ENCODE results near the gene RBM47. TPM values are rescaled to one million over a fixed set of nuclear protein-coding genes. Genes with fewer than 3 reads are reported as not detected.

The RBM47 gene
- total and polyA plus RNA-seq, 2 experiments from 2014 or later, result 35.6 to 139 TPM

- Histone ChIP-seq H3K27ac (ENCODE audit: low read depth) (no peak overlapping the region), H2AFZ (no peak overlapping the region), H3K4me3 (no peak overlapping the region), H4K20me1 (replicated peaks; ENCODE audit: insufficient read depth) (peaks cover 31% of the 10 kb centered on the region), H3K79me2 (replicated peaks; ENCODE audit: insufficient read depth) (peaks cover 99% of the 10 kb centered on the region), H3K9me2 (ENCODE audit: insufficient read depth) (no peaks in the 10 kb centered on the region), H3K4me1 (ENCODE audit: insufficient read depth) (peaks cover 4% of the 10 kb centered on the region; the same call in 1 of the 2 replicates), H3K4me2 (no peak overlapping the region), H3K36me3 (ENCODE audit: insufficient read depth) (peaks cover 15% of the 10 kb centered on the region), H3K27me3 (ENCODE audit: insufficient read depth) (no peaks in the 10 kb centered on the region), H3F3A (replicated peaks; ENCODE audit: low read depth) (0 out of 2 replicates have a peak, but pooled peaks cover 8% of the 10 kb centered on the region)
- ATAC-seq, result no peak
- H3K9me3 Mint-ChIP-seq, result peaks cover 20% of the 10 kb centered on the region
- H3K27me3 Mint-ChIP-seq (ENCODE audit: insufficient read depth, low read depth, poor library complexity), result peaks cover 8% of the 10 kb centered on the region
- no peak overlapping the region for H3K4me3 Mint-ChIP-seq
- peaks cover 23% of the 10 kb centered on the region for H3K4me1 Mint-ChIP-seq
- H3K36me3 Mint-ChIP-seq (ENCODE audit: low read depth), result peaks cover 53% of the 10 kb centered on the region
- TF ChIP-seq CREB1 (CRISPR knock-in tag; IDR thresholded peaks at IDR 0.05; ENCODE audit: low read depth) (no peak), ZNF114 (CRISPR knock-in tag; IDR thresholded peaks at IDR 0.05) (no peak), CTCF (conservative IDR thresholded peaks at IDR 0.05; ENCODE audit: low read depth in 2 of 2) (no peak), NANOG (IDR thresholded peaks at IDR 0.05; ENCODE audit: borderline replicate concordance) (no peak), EZH2phosphoT487 (IDR thresholded peaks at IDR 0.05; ENCODE audit: unreplicated experiment) (no peak), ZNF331 (CRISPR knock-in tag; IDR thresholded peaks at IDR 0.05; ENCODE audit: low read depth) (no peak), ZNF462 (CRISPR knock-in tag; IDR thresholded peaks at IDR 0.05) (no peak), REST (IDR thresholded peaks at IDR 0.05; ENCODE audit: unreplicated experiment) (no peak), JUNB (IDR thresholded peaks at IDR 0.05; ENCODE audit: unreplicated experiment) (no peak), ETS1 (IDR thresholded peaks at IDR 0.05) (no peak), EZH2 (IDR thresholded peaks at IDR 0.05; ENCODE audit: low read depth, unreplicated experiment) (no peak), STAT1 (IDR thresholded peaks at IDR 0.05; ENCODE audit: unreplicated experiment) (no peak), POLR2AphosphoS5 (IDR thresholded peaks at IDR 0.05; ENCODE audit: low read depth) (no peak)
- no peak overlapping the region for H3K27ac Mint-ChIP-seq
- DNase-seq (ENCODE audit: low spot score), result no peak
Observed at GRCh38 chr4:40570348-40571077, 59.2 kb downstream of the RBM47 start.

Measured in GM23338 (cell line).